ENCODE measurements around the gene TSPAN15.

Gene TSPAN15

GRCh38 chr10:69464401-69464800 is 13.1 kb downstream of the TSPAN15 start:
- Histone ChIP-seq H3K27me3 (ENCODE audit: insufficient read depth, poor library complexity, severe bottlenecking) (no peaks in the 10 kb centered on the region), H3K36me3 (ENCODE audit: low read depth) (no peaks in the 10 kb centered on the region), H3K4me3 (ENCODE audit: severe bottlenecking) (no peak overlapping the region), H3K27ac (ENCODE audit: poor library complexity, severe bottlenecking) (no peak overlapping the region), H3K4me1 (ENCODE audit: insufficient read depth, poor library complexity, severe bottlenecking) (peaks cover 4% of the 10 kb centered on the region), H3K9me3 (ENCODE audit: severe bottlenecking) (no peaks in the 10 kb centered on the region)
- TF ChIP-seq CTCF (IDR thresholded peaks at IDR 0.05; ENCODE audit: poor library complexity, severe bottlenecking), result no peak
- ATAC-seq (ENCODE audit: low read depth) (no peak), DNase-seq (ENCODE audit: low spot score) (no peak)

- H3K9me3 ChIP-seq (ENCODE audit: severe bottlenecking), result no peaks in the 10 kb centered on the region
- no peak for TF ChIP-seq CTCF (IDR thresholded peaks at IDR 0.05; ENCODE audit: poor library complexity, severe bottlenecking)
- H3K36me3 ChIP-seq (ENCODE audit: low read depth), result no peaks in the 10 kb centered on the region
- ATAC-seq (ENCODE audit: low read depth), result no peak
- no peaks in the 10 kb centered on the region for H3K27me3 ChIP-seq (ENCODE audit: insufficient read depth, poor library complexity, severe bottlenecking)
- DNase-seq (ENCODE audit: low spot score), result no peak
- peaks cover 4% of the 10 kb centered on the region for H3K4me1 ChIP-seq (ENCODE audit: insufficient read depth, poor library complexity, severe bottlenecking)
- no peak overlapping the region for H3K27ac ChIP-seq (ENCODE audit: poor library complexity, severe bottlenecking)
- H3K4me3 ChIP-seq (ENCODE audit: severe bottlenecking), result no peak overlapping the region
Observed at GRCh38 chr10:69464801-69465401, 13.6 kb downstream of the TSPAN15 start.

GRCh38 chr10:69465457-69466157 is 14.3 kb downstream of the TSPAN15 start:
- no peak for ATAC-seq (ENCODE audit: low read depth)
- H3K36me3 ChIP-seq (ENCODE audit: low read depth), result no peaks in the 10 kb centered on the region
- H3K27ac ChIP-seq (ENCODE audit: poor library complexity, severe bottlenecking), result no peak overlapping the region
- no peak for TF ChIP-seq CTCF (IDR thresholded peaks at IDR 0.05; ENCODE audit: poor library complexity, severe bottlenecking)
- H3K4me1 ChIP-seq (ENCODE audit: insufficient read depth, poor library complexity, severe bottlenecking), result peaks cover 4% of the 10 kb centered on the region
- no peak overlapping the region for H3K4me3 ChIP-seq (ENCODE audit: severe bottlenecking)
- H3K9me3 ChIP-seq (ENCODE audit: severe bottlenecking), result no peaks in the 10 kb centered on the region
- DNase-seq (ENCODE audit: low spot score), result no peak
- H3K27me3 ChIP-seq (ENCODE audit: insufficient read depth, poor library complexity, severe bottlenecking), result no peaks in the 10 kb centered on the region

- no peak overlapping the region for H3K4me3 ChIP-seq (ENCODE audit: severe bottlenecking)
- peaks cover 4% of the 10 kb centered on the region for H3K4me1 ChIP-seq (ENCODE audit: insufficient read depth, poor library complexity, severe bottlenecking)
- no peak for DNase-seq (ENCODE audit: low spot score)
Observed at GRCh38 chr10:69466158-69466490, 14.9 kb downstream of the TSPAN15 start.

More at GRCh38 chr10:69466158-69466490, 14.9 kb downstream of the TSPAN15 start:
- Histone ChIP-seq H3K27ac (ENCODE audit: poor library complexity, severe bottlenecking) (no peak overlapping the region), H3K36me3 (ENCODE audit: low read depth) (no peaks in the 10 kb centered on the region), H3K9me3 (ENCODE audit: severe bottlenecking) (no peaks in the 10 kb centered on the region), H3K27me3 (ENCODE audit: insufficient read depth, poor library complexity, severe bottlenecking) (no peaks in the 10 kb centered on the region)
- no peak for ATAC-seq (ENCODE audit: low read depth)
- TF ChIP-seq CTCF (IDR thresholded peaks at IDR 0.05; ENCODE audit: poor library complexity, severe bottlenecking), result no peak
